Activated T-cell treated with anti-CD3 and anti-CD28 coated beads, Interleukin-2, amount 50 U/mL, for 1 hour (primary cell): Measurements from ENCODE around the gene MCM3AP.
A peak's percentile ranks its signal among the peaks of the same experiment; 100 is the strongest.
"Not testable (repeated sequence)": the region's sequence is repeated elsewhere in the genome, so short reads cannot be mapped to it uniquely, and the experiment has no call there.

Experiments
- DNase-seq: peaks from one replicate; pipeline ENCODE4 v3.0.0-alpha.2; 2020

Gene MCM3AP

DNA sequence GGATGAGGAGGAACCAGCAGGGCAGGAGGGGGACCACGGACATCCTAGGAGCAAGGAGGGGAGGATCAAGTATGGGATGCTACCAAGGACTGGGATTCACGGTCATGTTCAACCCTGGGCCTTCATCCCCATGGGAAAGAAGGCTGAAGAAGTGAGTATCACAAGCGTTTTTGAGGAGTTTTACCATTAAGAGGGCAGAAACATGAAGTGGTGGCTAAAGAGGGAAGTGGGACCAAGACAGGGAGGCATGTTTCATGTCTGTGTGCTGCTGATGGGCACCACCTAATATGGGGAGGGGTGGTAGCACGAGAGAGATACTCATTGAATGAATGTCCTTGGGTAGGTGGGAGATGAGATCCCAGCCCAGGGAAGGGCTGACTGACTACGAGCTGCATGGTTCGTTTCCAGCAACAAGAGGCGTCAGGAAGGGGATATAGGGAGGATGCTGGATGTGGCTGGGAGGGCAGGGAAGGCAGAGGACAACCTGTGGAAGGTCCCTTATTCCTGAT lies 45.5 kb downstream of the MCM3AP start:
- DNase-seq: no peak

DNA sequence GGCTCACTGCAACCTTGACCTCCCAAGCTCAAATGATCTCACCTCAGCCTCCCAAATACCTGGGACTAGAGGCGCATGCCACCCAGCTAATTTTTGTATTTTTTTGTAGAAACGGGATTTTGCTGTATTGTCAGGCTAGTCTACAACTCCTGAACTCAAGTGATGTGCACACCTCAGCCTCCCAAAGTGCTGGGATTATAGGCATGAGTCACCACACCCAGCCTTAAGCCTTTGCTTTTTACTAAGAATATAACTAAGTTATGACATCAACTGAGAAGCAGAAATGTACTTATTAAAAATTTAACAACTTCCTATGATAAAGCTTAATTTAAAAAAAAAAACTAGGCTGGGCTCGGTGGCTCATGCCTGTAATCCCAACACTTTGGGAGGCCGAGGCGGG lies 47.9 kb downstream of the MCM3AP start:
- DNase-seq: no peak

DNA sequence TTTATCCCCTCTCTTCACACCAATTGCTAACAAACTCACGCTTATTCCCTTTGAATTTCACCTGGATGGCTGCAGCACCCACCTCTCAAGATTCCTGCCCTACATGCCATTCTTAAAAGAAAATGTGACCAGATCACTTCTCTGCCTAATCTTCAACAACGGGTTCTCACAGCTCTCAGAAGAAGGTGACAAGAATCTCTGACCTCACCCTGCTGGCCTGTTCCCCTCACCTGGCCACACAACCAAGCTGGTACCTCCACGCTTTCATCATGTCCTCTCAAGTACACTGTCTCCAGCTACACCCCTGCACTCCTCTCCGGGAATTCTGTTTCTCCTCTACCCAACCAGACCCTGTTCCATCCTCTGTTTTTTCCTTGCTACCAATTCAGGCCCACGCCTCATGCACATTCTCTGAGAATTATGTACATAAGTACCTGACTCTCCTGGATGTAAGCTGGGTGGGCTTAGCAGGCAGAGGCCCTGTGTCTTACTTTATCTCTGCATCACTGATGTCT lies 50.9 kb downstream of the MCM3AP start:
- no peak for DNase-seq

DNA sequence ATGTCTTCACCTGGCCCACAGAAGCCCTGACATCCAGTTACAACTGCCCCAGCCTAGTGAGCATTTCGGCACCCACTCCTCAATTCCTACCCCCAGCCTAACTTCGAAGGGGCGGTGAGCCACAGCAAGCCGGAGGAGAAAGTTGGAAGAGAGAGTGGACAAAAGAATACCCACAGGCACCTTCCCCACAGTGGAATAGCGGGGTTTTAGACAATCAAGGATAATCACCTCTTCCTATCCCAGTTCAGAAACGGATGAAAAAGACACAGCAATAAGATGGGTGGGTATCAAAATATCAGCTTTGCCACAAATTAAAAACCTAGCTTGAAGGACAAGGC lies 55.5 kb downstream of the MCM3AP start:
- DNase-seq: no peak

DNA sequence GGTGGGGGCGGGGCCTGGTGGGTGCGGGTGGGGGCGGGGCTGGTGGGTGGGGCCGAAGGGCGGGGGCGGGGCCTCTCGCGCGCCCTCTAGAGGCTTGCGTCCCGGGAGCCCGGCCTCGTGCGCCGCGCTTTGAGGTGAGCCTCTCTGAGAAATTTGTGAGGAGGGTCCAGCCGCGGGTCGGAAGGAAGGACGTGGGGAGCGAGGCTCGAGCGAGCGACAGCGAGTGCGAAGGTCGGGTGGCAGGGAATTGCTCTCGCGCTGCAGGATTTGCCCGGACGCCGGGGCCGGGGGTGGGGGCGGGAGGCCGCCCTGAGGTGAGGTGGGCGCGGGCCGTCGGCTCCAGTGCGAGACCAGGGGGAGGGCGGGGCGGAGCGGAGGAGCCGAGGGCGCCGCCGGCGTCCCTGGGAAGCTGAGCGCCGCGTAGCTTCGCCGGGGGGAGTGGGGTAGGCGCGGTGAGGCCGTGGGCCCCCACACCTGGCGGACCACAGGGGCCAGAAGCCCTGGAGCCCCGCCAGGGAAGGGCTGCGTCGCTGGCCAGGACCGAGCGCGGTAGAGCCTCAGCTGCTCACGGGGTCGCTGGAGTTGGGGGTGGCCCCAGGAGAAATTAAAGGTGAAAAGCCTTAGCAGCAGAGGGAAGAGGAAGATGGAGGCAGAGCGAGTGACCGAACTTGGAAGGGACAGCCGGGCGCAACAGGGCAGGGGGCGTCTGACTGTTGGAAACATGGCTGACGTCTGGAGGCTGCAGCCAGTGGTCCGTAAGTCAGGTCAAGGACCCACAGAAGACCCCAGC lies 56.1 kb downstream of the MCM3AP start:
- peak; percentile 25 for DNase-seq

DNA sequence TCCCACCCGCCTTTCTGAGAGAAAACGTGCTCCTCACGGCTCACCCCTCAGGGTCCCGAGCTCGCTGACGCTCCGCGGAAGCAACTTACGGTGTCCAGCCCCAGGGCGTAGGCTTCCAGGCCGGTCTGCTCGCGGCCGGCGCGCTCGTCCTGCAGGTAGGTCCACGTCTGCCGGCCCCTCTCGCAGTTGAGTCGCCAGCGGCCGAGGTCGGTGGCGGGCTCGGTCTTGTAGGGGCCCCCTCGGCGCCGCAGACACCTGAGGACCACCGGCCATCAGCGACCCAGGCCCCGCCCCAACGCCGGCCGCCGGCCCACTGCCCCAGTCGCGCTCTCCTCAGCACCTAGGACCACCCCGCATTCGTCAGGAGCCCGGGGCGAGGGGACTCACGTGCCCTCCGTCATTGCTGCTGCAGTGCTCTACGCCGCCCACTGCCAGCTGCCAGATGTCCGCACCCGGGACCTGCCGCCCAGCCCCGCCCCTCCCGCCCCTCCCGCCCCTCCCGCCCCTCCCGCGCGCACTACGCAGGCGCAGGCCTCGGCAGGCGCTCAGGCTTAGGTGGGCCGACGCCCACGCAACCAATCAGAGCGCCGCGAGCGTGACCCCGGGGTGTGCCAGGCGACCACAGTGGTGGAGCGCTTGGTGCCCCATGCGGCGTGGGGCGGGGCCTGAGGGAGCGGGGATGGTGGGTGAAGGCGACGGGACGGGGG lies 56.9 kb downstream of the MCM3AP start, which contains the start of gene LSS:
TSS of gene LSS (minus strand) at position 430 of the 707 bp plus-strand sequence. CDS start at position 401, 29 bp downstream.
- DNase-seq: peak; percentile 95

DNA sequence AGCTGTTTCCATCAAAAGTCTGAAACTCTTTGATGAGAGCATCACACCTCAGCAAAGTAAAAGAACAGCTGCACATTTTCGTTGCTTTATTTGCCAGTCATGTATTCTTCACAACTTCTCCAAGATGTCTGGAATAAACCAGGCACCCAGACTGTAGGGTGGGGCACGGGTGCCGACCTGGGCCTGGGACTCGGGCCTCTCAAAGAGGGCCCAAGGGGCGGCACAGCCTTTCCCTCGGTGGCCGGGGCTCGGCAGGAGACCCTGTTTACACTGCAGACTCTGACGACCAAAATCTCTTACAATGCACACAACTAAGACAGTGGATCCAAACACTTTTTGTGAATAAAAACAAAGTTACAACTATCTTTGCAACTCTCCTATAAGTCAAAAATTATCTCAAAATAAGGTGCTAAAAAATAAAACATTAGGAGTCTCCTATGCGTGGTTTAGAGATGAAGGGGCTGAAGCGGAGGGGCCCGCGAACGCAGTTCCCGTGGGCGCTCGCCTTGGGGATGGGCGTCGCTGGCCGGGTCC lies 57.5 kb downstream of the MCM3AP start:
- DNase-seq: no peak

DNA sequence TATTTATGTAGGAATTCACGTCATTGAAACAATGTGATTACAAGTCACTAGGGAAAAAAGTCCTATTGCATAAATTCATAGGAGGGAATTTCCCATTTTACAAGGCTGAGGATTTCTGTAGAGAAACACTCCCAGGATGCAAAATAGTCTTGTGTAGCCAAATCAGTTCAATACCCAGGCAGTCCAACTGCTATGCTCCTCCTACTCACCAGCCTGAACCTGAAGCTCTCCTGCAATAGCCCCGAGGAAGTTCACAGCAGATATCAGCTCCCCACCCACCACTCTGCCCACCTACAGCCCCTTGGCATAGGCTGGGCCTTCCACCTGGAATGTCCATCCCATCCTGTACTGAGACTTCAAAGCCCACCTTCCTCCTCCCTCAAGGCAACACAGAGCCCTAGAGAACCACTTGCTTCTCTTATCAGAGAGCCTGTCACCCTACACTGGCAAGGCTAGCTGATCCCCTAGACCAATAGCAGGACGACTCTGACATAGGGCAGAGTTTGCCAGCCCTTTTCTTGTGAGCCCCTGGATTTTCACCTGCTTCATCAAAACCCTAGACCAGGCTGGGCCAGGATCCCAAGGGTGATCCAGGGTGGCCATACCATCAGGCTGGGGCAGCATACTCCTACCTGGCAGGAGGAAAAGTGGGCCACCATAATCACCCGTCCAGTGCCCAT lies 58.4 kb downstream of the MCM3AP start:
- DNase-seq: no peak

DNA sequence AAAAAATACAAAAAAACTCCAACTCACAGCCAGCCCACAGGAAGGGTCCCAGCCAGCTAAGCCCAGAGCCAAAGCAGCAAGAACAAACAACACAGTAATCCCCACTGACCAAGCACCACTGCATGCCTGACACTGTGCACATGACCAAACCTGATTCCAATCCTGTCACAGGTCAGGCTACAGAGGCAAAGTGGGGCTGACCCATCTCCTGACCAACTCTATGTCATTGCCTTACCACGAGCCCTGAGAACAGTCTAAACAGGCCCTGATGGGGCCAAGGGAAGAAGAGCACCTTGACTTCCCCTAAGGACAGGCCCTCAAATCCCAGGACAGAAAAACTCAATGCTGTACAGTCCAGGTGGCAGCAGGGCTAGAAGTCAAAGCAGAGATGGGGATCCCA lies 59.3 kb downstream of the MCM3AP start:
- no peak for DNase-seq

DNA sequence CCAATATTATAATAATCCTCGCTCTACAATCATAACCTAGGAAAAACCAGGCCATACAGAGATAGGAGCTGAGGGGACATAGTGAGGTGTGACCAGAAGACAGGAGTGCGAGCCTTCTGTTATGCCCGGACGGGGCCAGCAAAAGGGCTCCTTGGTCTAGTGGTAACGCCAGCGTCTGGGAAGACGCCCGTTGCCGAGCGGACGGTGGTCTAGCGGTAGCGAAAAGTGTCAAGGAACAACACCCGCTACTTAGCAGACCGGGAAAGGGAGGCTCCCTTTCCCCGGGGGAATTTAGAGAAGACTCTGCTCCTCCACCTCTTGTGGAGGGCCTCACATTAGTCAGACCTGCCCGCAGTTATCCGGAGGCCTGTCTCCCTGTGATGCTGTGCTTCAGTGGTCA lies 61.8 kb downstream of the MCM3AP start:
- not testable (repeated sequence) for DNase-seq

DNA sequence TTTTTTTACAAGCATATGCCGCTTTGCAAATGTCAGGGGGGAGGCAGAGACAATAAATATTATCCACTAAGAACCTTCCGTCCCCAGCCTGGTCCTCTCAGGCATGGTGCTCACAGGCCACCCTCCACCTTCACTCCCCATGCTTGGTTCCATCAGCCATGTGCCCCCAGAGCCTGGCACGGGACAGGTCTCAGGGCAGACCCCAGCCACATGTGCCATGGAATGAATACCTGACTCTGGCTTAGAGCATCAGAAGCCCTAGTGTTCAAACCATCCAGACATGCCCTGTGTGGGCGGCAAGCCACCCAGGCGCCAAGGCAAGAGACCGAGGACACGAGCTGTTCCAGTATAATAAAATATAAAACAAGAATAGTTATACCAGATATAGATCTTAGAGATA lies 62.2 kb downstream of the MCM3AP start:
- no peak for DNase-seq

DNA sequence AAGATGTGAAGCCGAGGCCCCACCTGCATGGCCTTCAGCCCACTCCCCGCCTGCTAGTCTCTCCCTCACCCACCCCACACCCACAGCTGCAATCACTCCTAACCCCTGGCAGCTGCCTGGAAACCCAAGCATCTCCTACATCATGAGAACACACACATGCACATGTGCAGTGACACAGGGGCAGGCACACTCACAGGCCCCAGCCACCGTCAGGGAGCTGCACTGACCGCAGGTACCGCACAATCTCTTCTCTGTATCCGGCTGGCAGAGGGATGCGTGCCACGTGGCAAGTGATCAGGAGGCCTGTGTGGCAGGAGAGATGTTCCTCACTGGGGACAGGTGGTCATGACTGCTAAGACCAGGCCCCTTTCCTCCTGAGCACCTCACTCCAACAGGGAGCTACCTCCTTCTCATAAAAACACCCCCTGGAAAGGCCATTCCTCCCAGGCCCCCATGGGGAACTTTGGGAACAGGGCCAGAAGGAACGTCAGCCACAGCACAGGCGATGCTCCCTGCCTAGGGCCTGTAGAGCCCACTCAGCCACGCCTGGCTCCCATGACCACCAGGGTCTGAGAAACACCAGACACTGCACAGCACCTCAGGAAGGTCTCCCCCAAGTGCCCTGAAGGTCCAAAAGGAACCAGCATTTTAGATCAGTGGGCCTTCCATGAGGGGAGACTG lies 62.8 kb downstream of the MCM3AP start:
- no peak for DNase-seq

DNA sequence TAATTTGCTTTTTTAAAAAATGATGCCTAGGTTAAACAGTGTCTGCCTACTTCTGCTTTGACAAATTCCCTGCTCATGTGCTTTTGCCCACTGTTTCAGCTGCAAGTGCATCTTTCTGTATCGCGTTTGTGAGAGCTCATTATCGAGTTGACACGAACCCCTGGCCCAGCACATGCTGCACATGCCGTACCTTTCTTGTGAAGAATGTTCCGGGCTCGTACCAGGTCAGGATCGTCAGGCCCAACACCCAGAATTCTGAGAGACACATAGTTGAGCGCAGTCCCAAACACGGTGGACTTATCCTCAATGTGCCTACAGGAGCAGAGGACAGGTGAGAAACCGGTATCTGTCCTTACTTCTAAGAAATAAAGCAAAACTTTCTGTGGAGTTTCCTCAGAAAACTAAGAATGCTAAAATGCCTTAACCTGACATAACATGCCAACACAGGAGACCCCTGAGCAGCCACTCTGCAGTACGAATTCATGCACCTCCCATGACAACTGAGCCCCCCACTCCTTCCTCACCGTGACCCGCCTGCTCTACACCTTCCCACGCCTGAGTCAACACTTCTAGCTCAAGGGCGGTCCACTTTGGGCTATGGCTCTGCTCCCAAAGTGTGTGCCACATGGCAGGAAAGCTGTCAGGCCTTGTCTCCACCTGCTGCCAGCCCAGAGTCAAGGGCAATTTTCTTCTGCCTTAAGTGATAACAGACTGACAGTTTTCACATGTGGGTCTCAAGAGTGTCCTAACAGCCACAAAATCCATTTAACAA lies 63.6 kb downstream of the MCM3AP start:
- no peak for DNase-seq

DNA sequence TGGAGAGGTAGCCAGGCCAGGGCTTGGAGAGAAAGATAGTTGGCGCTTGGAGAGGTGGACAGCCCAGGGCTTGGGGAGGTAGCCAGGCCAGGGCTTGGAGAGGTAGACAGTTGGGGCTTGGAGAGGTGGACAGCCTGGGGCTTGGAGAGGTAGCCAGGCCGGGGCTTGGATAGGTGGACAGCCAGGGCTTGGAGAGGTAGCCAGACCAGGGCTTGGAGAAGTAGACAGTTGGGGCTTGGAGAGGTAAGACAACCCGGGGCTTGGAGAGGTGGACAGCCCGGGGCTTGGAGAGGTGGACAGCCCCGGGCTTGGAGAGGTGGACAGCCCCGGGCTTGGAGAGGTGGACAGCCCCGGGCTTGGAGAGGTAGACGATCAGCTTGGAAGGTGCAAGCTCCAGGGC lies 64.6 kb downstream of the MCM3AP start:
- DNase-seq: no peak

DNA sequence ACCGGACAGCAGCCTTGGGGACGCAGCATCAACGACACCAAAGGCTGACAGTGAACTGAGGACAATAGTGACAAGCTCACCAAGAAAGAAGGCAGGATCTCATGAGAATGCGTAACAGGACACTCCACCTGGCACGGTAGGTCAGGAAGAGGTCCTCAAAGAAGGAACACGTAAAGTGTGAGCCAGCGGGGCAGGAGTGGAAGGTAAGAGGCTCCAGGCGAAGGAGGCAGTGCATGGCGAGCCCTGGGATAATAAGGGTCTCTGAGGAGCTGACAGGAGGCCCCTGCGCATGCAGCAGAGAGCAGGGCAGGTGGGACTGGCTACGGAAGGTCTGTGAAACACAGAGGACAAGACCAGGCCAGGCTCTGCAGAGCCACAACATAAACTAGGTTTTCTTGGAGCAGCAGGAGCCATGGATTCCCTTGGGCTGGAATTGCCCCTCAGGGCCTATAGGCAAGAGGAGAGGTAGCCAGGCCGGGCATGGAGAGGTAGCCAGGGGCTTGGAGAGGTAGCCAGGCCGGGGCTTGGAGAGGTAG lies 65.1 kb downstream of the MCM3AP start:
- DNase-seq: no peak

DNA sequence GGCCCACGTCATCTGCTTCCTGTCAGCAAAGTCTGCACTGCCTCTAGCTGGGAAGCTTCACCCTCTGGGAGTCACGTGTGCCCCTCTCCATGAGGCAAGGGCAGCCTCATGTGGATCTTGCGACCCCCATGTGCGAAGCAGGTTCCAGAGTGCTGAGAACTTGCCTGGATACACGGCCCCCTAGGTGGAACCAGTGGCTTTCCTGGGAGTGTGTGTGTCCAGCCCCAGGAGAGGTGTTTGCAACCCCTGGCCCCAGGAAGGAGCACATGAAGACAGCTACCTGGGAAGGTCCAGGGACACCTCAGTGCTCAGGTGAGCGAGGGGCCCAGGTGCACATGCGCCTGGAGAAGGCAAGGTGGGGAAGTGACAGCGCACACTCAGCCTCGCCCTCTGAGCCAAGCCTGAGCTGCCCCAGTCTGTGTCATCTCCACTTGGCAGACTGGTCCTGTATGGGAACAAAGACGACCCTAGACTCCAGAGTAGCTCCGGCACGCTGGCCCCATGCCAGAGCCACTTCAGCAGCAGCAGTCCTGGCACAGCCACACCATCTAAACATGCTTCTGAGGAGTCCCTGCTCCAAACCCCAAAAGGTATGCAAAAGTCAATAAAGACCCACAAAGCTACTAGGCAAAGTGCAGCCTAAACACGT lies 65.7 kb downstream of the MCM3AP start:
- DNase-seq: no peak

DNA sequence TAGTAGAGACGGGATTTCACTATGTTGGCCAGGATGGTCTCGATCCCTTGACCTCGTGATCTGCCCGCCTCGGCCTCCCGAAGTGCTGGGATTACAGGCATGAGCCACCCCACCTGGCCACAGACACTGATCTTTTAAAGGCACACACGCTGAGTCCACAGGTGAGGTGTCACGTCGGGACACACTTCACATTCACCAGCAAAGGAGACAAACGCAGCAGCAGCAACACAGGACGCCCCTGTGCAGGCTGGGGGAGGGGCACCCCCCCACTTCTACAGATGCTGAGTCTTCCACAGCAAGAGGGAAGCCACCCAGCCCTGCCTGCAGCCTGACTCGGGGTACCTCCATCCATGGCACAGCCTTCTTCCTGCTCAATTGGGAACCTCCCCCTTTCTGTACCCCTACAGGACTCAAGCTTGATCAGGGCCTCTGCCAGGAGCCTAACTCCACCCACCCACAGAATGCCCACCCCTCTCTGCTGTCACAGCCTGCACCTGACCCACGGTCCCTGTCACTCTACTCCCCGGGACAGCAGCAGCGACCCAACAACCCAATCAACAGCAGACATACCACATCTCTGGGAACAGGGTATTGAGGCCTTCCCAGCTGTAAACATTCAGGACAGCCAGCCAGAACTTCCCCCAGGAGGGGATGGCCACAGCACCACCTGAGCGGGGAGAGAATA lies 66.4 kb downstream of the MCM3AP start:
- no peak for DNase-seq

DNA sequence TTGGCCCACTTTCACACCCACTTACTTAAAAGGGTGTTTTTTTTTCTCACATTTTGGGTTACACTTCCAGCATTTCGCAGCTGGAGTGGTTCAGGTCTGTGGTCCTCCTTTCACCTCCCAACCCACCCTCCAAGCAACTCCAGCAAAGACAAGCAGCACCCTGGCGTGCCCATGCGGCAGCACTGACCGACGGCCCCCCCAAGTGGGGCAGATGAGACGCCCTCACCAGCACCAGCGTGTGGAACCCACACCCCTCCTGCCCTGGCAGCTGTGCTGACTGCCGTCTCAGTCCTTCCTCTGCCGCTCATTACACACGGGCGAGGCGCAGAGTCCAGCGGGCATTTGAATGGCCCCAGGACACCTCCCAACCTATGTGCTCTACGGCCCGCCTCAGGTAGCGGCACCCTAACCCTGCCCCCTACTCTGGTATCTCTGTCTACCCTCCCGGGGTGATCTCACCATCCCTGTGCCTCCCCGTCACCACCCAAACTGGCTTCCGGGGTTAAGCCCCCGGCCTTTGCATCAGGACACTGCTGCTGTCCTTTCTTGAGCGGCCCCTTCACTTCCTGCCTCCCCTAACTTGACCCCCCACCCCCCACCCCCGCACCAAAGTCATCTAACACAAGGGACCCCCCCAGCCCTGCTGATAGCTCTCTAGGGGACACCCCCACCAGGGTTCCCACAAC lies 67.8 kb downstream of the MCM3AP start:
- no peak for DNase-seq

DNA sequence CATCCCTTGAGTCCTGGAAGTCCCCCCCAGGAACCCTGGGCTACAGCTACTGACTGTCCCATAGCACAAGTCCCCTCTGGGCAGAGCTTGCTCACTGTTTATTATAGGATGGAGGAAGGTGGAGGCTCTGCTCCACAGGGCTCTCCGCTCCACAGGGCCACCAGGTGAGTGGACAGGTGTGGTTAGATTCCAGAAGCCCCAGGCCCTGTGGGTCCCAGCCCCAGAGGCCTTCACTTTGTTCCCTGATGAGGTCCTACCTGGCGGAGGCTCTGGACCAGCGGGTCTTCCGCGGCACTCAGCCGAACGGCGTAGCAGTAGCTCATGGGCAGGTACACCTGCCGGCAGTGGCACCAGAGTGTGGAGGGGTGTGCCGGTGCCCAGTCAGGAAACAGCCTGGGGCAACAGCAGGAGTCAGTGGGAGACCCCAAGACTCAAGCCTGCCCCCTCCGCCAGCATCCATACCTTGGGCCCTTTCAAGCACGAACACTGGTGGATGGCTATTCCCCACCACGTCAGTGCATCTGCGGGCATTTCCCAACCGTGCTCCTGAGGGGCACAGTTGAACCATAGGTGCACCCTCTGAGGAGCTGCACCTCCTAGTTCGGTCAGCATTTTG lies 69.2 kb downstream of the MCM3AP start:
- DNase-seq: no peak
